Measurements from ENCODE around the gene RGS16. TPM values are rescaled to one million over a fixed set of nuclear protein-coding genes. Genes with fewer than 3 reads are reported as not detected.

Gene RGS16
- polyA plus RNA-seq, 1 donor (not counting 4 experiments of a cell fraction or from before 2014, with no cell fraction given), result 0.34 TPM

DNA sequence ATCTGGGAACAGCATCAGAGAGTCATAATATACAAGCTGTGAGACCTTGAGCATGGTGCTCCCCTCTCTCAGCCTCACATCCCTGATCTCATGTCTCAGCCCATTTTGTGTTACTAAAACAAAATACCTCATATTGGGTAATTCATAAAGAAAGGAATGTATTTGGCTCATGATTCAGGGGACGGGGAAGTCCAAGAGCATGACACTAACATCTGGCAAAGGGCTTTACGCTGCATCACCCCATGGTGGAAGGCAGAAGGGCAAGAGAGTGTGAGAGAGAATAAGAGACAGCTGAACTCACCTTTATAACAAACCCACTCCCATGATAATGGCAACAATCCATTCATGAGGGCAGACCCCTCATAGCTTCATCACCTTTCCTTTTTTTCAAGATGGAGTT is 51.7 kb downstream of the RGS16 start:
- Histone ChIP-seq H3K9me1 (ENCODE audit: control insufficient read depth, extremely low read depth, insufficient read depth, low read length) (no peaks in the 10 kb centered on the region), H3K9ac (ENCODE audit: control insufficient read depth, extremely low read depth, insufficient read depth, low read length) (no peak overlapping the region), H3K27me3 (ENCODE audit: control insufficient read depth, extremely low read depth, insufficient read depth, low read length) (peaks cover 4% of the 10 kb centered on the region), H3K9me3 (ENCODE audit: control insufficient read depth, low read depth, low read length) (no peaks in the 10 kb centered on the region), H3K4me1 (ENCODE audit: control insufficient read depth, extremely low read depth, insufficient read depth, low read length) (no peaks in the 10 kb centered on the region), H4K20me1 (ENCODE audit: control insufficient read depth, extremely low read depth, insufficient read depth, low read length) (no peaks in the 10 kb centered on the region), H3K36me3 (ENCODE audit: control insufficient read depth in 2 of 2, extremely low read depth in 1 of 2, insufficient read depth in 2 of 2, low read length in 2 of 2) (no peaks in the 10 kb centered on the region), H3K4me3 (ENCODE audit: control insufficient read depth in 2 of 3, extremely low read depth in 1 of 3, insufficient read depth in 2 of 3, low read depth in 1 of 3, low read length in 3 of 3) (no peak overlapping the region), H2AFZ (ENCODE audit: control insufficient read depth, low read length) (no peak overlapping the region), H3K27ac (ENCODE audit: control insufficient read depth, insufficient read depth, low read length) (no peak overlapping the region), H3K79me2 (ENCODE audit: control insufficient read depth, insufficient read depth, low read length) (no peaks in the 10 kb centered on the region), H3K4me2 (ENCODE audit: control insufficient read depth, extremely low read depth, insufficient read depth, low read depth, low read length) (no peak overlapping the region)
- dilution Hi-C loops (cut with MboI; ENCODE audit: extremely low pct_ligation_motif_present, low sequenced_read_pairs), result no loop called here
- DNase-seq (ENCODE audit: low read depth, low spot score) (no peak), FAIRE-seq (no peak)
- TF ChIP-seq, protein P1, sequence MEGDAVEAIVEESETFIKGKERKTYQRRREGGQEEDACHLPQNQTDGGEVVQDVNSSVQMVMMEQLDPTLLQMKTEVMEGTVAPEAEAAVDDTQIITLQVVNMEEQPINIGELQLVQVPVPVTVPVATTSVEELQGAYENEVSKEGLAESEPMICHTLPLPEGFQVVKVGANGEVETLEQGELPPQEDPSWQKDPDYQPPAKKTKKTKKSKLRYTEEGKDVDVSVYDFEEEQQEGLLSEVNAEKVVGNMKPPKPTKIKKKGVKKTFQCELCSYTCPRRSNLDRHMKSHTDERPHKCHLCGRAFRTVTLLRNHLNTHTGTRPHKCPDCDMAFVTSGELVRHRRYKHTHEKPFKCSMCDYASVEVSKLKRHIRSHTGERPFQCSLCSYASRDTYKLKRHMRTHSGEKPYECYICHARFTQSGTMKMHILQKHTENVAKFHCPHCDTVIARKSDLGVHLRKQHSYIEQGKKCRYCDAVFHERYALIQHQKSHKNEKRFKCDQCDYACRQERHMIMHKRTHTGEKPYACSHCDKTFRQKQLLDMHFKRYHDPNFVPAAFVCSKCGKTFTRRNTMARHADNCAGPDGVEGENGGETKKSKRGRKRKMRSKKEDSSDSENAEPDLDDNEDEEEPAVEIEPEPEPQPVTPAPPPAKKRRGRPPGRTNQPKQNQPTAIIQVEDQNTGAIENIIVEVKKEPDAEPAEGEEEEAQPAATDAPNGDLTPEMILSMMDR (optimal IDR thresholded peaks at IDR 0.05 in 1 of 3, IDR thresholded peaks at IDR 0.05 in 1 of 3, conservative IDR thresholded peaks at IDR 0.05 in 1 of 3; ENCODE audit: extremely low read depth in 1 of 3, insufficient read depth in 2 of 3, low read length in 3 of 3), result no peak
- TF ChIP-seq EZH2 (IDR thresholded peaks at IDR 0.05; ENCODE audit: low read length), result no peak

DNA sequence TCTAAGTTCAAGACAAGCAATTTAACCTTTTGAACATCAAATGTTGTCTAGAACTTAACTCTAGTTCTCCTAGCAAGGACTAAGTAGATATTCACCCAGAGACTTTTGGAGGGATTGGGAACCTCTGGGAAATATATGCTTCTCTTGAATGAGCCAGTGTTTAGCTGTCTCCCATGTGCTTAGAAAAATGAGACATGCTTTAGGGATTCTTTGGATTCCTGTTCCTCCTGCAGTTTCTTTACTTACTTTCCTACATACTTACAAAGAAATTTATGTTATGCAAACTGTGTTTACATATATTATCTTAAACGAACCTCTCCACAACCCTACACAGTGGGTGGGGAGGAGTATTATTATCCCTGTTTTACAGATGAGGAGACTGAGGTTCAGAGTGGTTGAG is 54.4 kb downstream of the RGS16 start:
- no peak overlapping the region for H3K27ac ChIP-seq (ENCODE audit: control insufficient read depth, insufficient read depth, low read length)
- DNase-seq (ENCODE audit: low read depth, low spot score) (no peak), FAIRE-seq (no peak)
- no peaks in the 10 kb centered on the region for H3K4me1 ChIP-seq (ENCODE audit: control insufficient read depth, extremely low read depth, insufficient read depth, low read length)
- no peaks in the 10 kb centered on the region for H4K20me1 ChIP-seq (ENCODE audit: control insufficient read depth, extremely low read depth, insufficient read depth, low read length)
- no peaks in the 10 kb centered on the region for H3K79me2 ChIP-seq (ENCODE audit: control insufficient read depth, insufficient read depth, low read length)
- no peak overlapping the region for H2AFZ ChIP-seq (ENCODE audit: control insufficient read depth, low read length)
- no peaks in the 10 kb centered on the region for H3K9me3 ChIP-seq (ENCODE audit: control insufficient read depth, low read depth, low read length)
- no peak overlapping the region for H3K4me3 ChIP-seq (ENCODE audit: control insufficient read depth in 2 of 3, extremely low read depth in 1 of 3, insufficient read depth in 2 of 3, low read depth in 1 of 3, low read length in 3 of 3)
- no peaks in the 10 kb centered on the region for H3K36me3 ChIP-seq (ENCODE audit: control insufficient read depth in 2 of 2, extremely low read depth in 1 of 2, insufficient read depth in 2 of 2, low read length in 2 of 2)
- peaks cover 4% of the 10 kb centered on the region for H3K27me3 ChIP-seq (ENCODE audit: control insufficient read depth, extremely low read depth, insufficient read depth, low read length)
- TF ChIP-seq, protein P1 (optimal IDR thresholded peaks at IDR 0.05 in 1 of 3, IDR thresholded peaks at IDR 0.05 in 1 of 3, conservative IDR thresholded peaks at IDR 0.05 in 1 of 3; ENCODE audit: extremely low read depth in 1 of 3, insufficient read depth in 2 of 3, low read length in 3 of 3), result no peak
- TF ChIP-seq EZH2 (IDR thresholded peaks at IDR 0.05; ENCODE audit: low read length), result no peak
- no peaks in the 10 kb centered on the region for H3K9me1 ChIP-seq (ENCODE audit: control insufficient read depth, extremely low read depth, insufficient read depth, low read length)
- dilution Hi-C loops (cut with MboI; ENCODE audit: extremely low pct_ligation_motif_present, low sequenced_read_pairs), result no loop called here
- H3K9ac ChIP-seq (ENCODE audit: control insufficient read depth, extremely low read depth, insufficient read depth, low read length), result no peak overlapping the region
- H3K4me2 ChIP-seq (ENCODE audit: control insufficient read depth, extremely low read depth, insufficient read depth, low read depth, low read length), result no peak overlapping the region

Data from keratinocyte (primary cell).